Kidney (tissue), 14 donors: ENCODE data around the gene MCOLN3. TPM values are rescaled to one million over a fixed set of nuclear protein-coding genes. Genes with fewer than 3 reads are reported as not detected.
"Not testable (repeated sequence)": the region's sequence is repeated elsewhere in the genome, so short reads cannot be mapped to it uniquely, and the experiment has no call there.

Source experiments
- DNase-seq, 5 donors: peaks; one replicate each; pipeline ENCODE4 v3.0.0-alpha.2; 2013 to 2020
- FAIRE-seq: peaks from 2 replicates; lab custom pipeline; 2012; peaks lifted over from hg19 to GRCh38; lab: Jason Lieb, UNC
- H3K27ac ChIP-seq, 2 donors: one replicate each; pipeline ENCODE4 v1.7.0; 2013; ENCODE audit warnings: low read depth in 2 of 2, low read length in 2 of 2, inconsistent platforms in 1 of 2
- H3K27me3 ChIP-seq: one replicate; pipeline ENCODE4 v1.7.1; 2013; ENCODE audit warnings: low read length, inconsistent platforms; ENCODE audit not compliant: control insufficient read depth, insufficient read depth
- H3K36me3 ChIP-seq, 3 donors: one replicate each; pipeline versions ENCODE4 v1.7.0 to v1.7.1; 2013; ENCODE audit warnings: low read length in 3 of 3, control low read depth in 1 of 3, inconsistent platforms in 1 of 3; ENCODE audit not compliant: insufficient read depth in 3 of 3, control insufficient read depth in 2 of 3
- H3K4me1 ChIP-seq, 3 donors: one replicate each; pipeline versions ENCODE4 v1.7.0 to v1.7.1; 2013; ENCODE audit warnings: low read length in 3 of 3, inconsistent platforms in 1 of 3, low read depth in 1 of 3; ENCODE audit not compliant: control insufficient read depth in 2 of 3, insufficient read depth in 2 of 3
- H3K4me3 ChIP-seq, 3 donors: one replicate each; pipeline versions ENCODE4 v1.7.0 to v1.8.1; 2013; ENCODE audit warnings: low read length in 3 of 3, control low read depth in 1 of 3, inconsistent platforms in 1 of 3
- H3K9ac ChIP-seq, 3 donors: one replicate each; pipeline versions ENCODE4 v1.7.0 to v1.7.1; 2013; ENCODE audit warnings: low read length in 3 of 3, control low read depth in 1 of 3, inconsistent platforms in 1 of 3
- H3K9me3 ChIP-seq, 3 donors: one replicate each; pipeline versions ENCODE4 v1.7.0 to v1.7.1; 2013; ENCODE audit warnings: low read length in 3 of 3, control low read depth in 1 of 3, inconsistent platforms in 1 of 3; ENCODE audit not compliant: control insufficient read depth in 2 of 3, insufficient read depth in 1 of 3
- intact Hi-C: fragments of 100-400 bp; cut with DNase I; formaldehyde crosslinking; loops from one replicate; pipeline ENCODE4 v1.11.1; 2022
- polyA plus RNA-seq: library from polyadenylated mRNA; stranded (reverse); fragments of 350-450 nt; fragmentation: Illumina TruSeq; extraction: RNeasy Lipid Tissue Mini Kit (QIAGEN cat#74804); gene quantifications from one replicate; pipeline ENCODE4 v1.2.3, GENCODE V29; 2014; ENCODE audit warnings: low read depth, low replicate concordance; ENCODE audit not compliant: insufficient read depth
- total RNA-seq: library from RNA; stranded (reverse); fragmentation: NEBNext Ultra II Directional; extraction: Animal tissue kit (Norgen Biotek cat#: 25700); gene quantifications from one replicate; pipeline ENCODE4 v1.2.1, GENCODE V29; 2021
- TF ChIP-seq, protein P1 (sequence below): IDR thresholded peaks from 3 replicates; pipeline ENCODE4 v1.5.1; 2012; ENCODE audit warnings: mild to moderate bottlenecking, moderate library complexity, borderline replicate concordance; ENCODE audit not compliant: insufficient read depth; ENCODE audit errors: extremely low read depth
- donor health status: control.
- donor health status: control.
- donor health status: control.
- donor health status: control.
- donor health status: control.
- donor health status: DM: yes; HTN: yes; CAD: no.
- donor health status: Normal renal cell carcinoma (clear cell type).

The MCOLN3 gene
- total and polyA plus RNA-seq, 2 donors from 2014 or later, result 3.1 to 7.8 TPM

DNA sequence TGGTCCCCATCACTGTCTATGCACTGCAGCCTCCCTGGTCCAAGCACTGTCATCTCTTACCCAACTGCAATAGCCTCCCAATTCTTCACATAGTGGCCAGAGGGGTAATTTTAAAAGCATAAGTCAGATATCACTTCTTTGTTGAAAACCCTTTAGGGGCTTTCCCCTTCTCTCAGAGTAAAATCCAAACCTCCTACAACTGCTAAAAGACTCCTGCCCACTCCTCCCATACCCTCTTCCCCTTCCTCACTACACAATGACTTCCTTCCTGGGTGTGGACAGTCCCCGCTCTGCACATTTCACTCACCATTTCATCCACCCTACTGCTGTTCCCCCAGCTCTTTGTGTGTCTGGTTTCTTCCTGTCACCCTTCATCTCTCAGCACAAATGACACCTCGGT, 59.7 kb downstream of the MCOLN3 start:
- Histone ChIP-seq H3K27me3 (no peaks in the 10 kb centered on the region), H3K9ac (no peak overlapping the region), H3K9me3 (no peaks in the 10 kb centered on the region), H3K27ac (no peak overlapping the region), H3K36me3 (no peaks in the 10 kb centered on the region), H3K4me3 (no peak overlapping the region), H3K4me1 (no peaks in the 10 kb centered on the region)
- FAIRE-seq, result no peak
- DNase-seq, result no peak
- intact Hi-C loops, result no loop called here
- TF ChIP-seq, protein P1, sequence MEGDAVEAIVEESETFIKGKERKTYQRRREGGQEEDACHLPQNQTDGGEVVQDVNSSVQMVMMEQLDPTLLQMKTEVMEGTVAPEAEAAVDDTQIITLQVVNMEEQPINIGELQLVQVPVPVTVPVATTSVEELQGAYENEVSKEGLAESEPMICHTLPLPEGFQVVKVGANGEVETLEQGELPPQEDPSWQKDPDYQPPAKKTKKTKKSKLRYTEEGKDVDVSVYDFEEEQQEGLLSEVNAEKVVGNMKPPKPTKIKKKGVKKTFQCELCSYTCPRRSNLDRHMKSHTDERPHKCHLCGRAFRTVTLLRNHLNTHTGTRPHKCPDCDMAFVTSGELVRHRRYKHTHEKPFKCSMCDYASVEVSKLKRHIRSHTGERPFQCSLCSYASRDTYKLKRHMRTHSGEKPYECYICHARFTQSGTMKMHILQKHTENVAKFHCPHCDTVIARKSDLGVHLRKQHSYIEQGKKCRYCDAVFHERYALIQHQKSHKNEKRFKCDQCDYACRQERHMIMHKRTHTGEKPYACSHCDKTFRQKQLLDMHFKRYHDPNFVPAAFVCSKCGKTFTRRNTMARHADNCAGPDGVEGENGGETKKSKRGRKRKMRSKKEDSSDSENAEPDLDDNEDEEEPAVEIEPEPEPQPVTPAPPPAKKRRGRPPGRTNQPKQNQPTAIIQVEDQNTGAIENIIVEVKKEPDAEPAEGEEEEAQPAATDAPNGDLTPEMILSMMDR, result no peak

DNA sequence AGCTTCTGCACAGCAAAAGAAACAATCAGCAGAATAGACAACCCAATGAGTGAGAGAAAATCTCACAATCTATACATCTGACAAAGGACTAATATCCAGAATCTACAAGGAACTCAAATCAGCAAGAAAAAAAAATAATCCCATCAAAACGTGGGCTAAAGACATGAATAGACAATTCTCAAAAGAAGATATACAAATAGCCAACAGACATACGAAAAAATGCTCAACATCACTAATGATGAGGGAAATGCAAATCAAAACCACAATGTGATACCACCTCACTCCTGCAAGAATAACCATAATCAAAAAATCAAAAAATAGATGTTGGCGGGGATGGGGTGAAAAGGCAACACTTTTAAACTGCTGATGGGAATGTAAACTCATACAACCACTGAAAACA, 61.7 kb downstream of the MCOLN3 start:
- H3K36me3 ChIP-seq, FAIRE-seq, H3K27me3 ChIP-seq, H3K9me3 ChIP-seq, H3K4me1 ChIP-seq, DNase-seq, intact Hi-C loops, H3K4me3 ChIP-seq, H3K27ac ChIP-seq, H3K9ac ChIP-seq: not testable (repeated sequence)

DNA sequence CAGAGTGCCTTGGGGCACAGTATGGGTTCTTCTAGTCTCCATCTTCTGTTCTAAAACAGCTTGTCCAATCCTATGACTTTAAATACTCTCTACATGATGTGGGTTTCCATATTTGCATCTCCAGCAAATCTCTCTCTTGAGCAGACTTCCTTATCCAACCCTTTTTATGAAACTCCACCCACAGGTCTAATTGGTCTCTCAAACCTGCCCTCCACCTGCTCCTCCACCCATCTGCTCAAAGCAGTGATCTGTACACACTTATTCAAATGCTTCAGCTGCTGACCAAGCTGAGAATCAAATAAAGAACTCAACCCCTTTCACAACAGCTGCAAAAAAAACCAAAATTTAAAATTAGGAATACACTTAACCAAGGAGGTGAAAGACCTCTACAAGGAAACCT, 62.9 kb downstream of the MCOLN3 start:
- intact Hi-C loops, result no loop called here
- no peak overlapping the region for H3K9ac ChIP-seq
- H3K4me1 ChIP-seq, result no peaks in the 10 kb centered on the region
- H3K36me3 ChIP-seq, result no peaks in the 10 kb centered on the region
- H3K27ac ChIP-seq, result no peak overlapping the region
- no peak for DNase-seq
- H3K9me3 ChIP-seq, result no peaks in the 10 kb centered on the region
- H3K27me3 ChIP-seq, result no peaks in the 10 kb centered on the region
- TF ChIP-seq, protein P1, result no peak
- no peak for FAIRE-seq
- H3K4me3 ChIP-seq, result no peak overlapping the region

DNA sequence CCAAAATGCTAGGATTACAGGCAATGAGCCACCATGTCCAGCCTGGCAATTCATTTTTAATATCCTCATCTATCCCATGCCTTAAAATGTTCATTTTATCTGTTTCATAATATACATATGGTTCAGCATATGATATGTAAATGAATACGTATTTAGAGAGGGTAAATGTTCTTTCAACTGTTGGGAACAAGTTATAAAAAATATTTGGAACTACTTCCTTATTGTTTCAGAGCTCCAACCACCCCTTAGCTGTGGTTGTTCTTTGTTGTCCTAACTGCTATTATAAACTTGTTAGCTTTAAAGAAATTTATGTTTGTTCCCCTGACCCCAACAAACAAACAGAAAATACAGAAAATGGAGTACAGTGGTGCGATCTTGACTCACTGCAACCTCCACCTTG, 65.9 kb downstream of the MCOLN3 start:
- no peak for FAIRE-seq
- Histone ChIP-seq H3K4me1 (no peaks in the 10 kb centered on the region), H3K9ac (no peak overlapping the region), H3K27ac (no peak overlapping the region), H3K27me3 (no peaks in the 10 kb centered on the region), H3K4me3 (no peak overlapping the region), H3K9me3 (no peaks in the 10 kb centered on the region), H3K36me3 (no peaks in the 10 kb centered on the region)
- no peak for DNase-seq
- TF ChIP-seq, protein P1, result no peak
- intact Hi-C loops, result no loop called here
